Stimulated activated CD4-positive, alpha-beta T cell treated with anti-CD3 and anti-CD28 coated beads, Interleukin-1b, Interleukin-23, amount 100 ng/mL, for 48 hours (primary cell): ENCODE results near the gene TIMP4.

Experiments
- DNase-seq: peaks from one replicate; pipeline ENCODE4 v3.0.0-alpha.2; 2020

TIMP4 gene

GRCh38 chr3:12147049-12147780 lies 11.5 kb downstream of the TIMP4 start:
- no peak for DNase-seq

- no peak for DNase-seq
Measured at GRCh38 chr3:12143949-12144504, 14.7 kb downstream of the TIMP4 start.

GRCh38 chr3:12142476-12142875 lies 16.2 kb downstream of the TIMP4 start:
- DNase-seq, result no peak

- DNase-seq, result no peak
Measured at GRCh38 chr3:12141350-12141749, 17.4 kb downstream of the TIMP4 start.

GRCh38 chr3:12139111-12139511 lies 19.6 kb downstream of the TIMP4 start:
- DNase-seq, result peak; percentile 22

GRCh38 chr3:12138044-12138443 lies 20.7 kb downstream of the TIMP4 start:
- peak; percentile 25 for DNase-seq

GRCh38 chr3:12136371-12136770 lies 22.3 kb downstream of the TIMP4 start:
- DNase-seq, result no peak

- peak; percentile 71 for DNase-seq
Measured at GRCh38 chr3:12135029-12135657, 23.6 kb downstream of the TIMP4 start.

GRCh38 chr3:12132881-12133280 lies 25.8 kb downstream of the TIMP4 start:
- no peak for DNase-seq

- no peak for DNase-seq
Measured at GRCh38 chr3:12131351-12132090, 27.2 kb downstream of the TIMP4 start.

- no peak for DNase-seq
Measured at GRCh38 chr3:12127391-12127790, 31.3 kb downstream of the TIMP4 start.

GRCh38 chr3:12125772-12126171 lies 32.9 kb downstream of the TIMP4 start:
- no peak for DNase-seq

- DNase-seq, result no peak
Measured at GRCh38 chr3:12121466-12121865, 37.2 kb downstream of the TIMP4 start.

GRCh38 chr3:12120374-12121140 lies 38.2 kb downstream of the TIMP4 start:
- DNase-seq, result no peak

- no peak for DNase-seq
Measured at GRCh38 chr3:12117473-12117872, 41.2 kb downstream of the TIMP4 start.

GRCh38 chr3:12116870-12117269 lies 41.8 kb downstream of the TIMP4 start:
- no peak for DNase-seq

GRCh38 chr3:12115849-12116248 lies 42.9 kb downstream of the TIMP4 start:
- no peak for DNase-seq

- DNase-seq, result no peak
Measured at GRCh38 chr3:12115104-12115503, 43.6 kb downstream of the TIMP4 start.

- no peak for DNase-seq
Measured at GRCh38 chr3:12114251-12114650, 44.5 kb downstream of the TIMP4 start.

GRCh38 chr3:12107071-12107713 lies 51.5 kb downstream of the TIMP4 start:
- DNase-seq, result no peak
